PFSK-1 (cell line): ENCODE measurements around the gene NEDD9.

Source experiments
- POLR2AphosphoS5 ChIP-seq: IDR thresholded peaks from 2 replicates; pipeline ENCODE4 v1.6.1; 2012; ENCODE audit warnings: low read depth, mild to moderate bottlenecking, control low read depth, low read length, moderate library complexity
- REST ChIP-seq, 2 experiments: IDR thresholded peaks; 2 replicates each; pipeline versions ENCODE4 v1.6.1 to v1.8.0; 2011 to 2012; ENCODE audit warnings: low read depth in 2 of 2, low read length in 2 of 2, control low read depth in 1 of 2, inconsistent platforms in 1 of 2, mild to moderate bottlenecking in 1 of 2, moderate library complexity in 1 of 2; ENCODE audit not compliant: insufficient read depth in 1 of 2
- SIN3A ChIP-seq: IDR thresholded peaks from 2 replicates; pipeline ENCODE4 v1.6.1; 2012; ENCODE audit warnings: mild to moderate bottlenecking, low read length, moderate library complexity, borderline replicate concordance; ENCODE audit not compliant: insufficient read depth
- TAF1 ChIP-seq: IDR thresholded peaks from 2 replicates; pipeline ENCODE4 v1.6.1; 2012; ENCODE audit warnings: low read length, control low read depth, borderline replicate concordance; ENCODE audit not compliant: insufficient read depth

GRCh38 chr6:11197175-11197536 is 35.3 kb downstream of the NEDD9 start:
- no peak for TF ChIP-seq POLR2AphosphoS5
- no peak for TF ChIP-seq TAF1
- no peak for TF ChIP-seq REST (IDR thresholded peaks at IDR 0.05; ENCODE audit: insufficient read depth in 1 of 2, low read depth in 2 of 2, low read length in 2 of 2)
- TF ChIP-seq SIN3A: no peak
